Lower lobe of right lung (tissue), 2 donors: Measurements from ENCODE around the gene THOC1. TPM values are rescaled to one million over a fixed set of nuclear protein-coding genes. Genes with fewer than 3 reads are reported as not detected.

Source experiments
- ATAC-seq, 2 donors: fragments of 200-7000 bp; cut with Tn5 transposase; one replicate each; pipeline ENCODE4 v1.9.1; 2020 to 2022; ENCODE audit warnings: mild to moderate bottlenecking in 2 of 2, moderate library complexity in 2 of 2
- DNase-seq: peaks from one replicate; pipeline ENCODE4 v3.0.0-alpha.2; 2020
- H3K27ac ChIP-seq: fragments of 200-600 bp; one replicate; pipeline ENCODE4 v1.8.0; 2022
- H3K27me3 ChIP-seq: fragments of 200-600 bp; one replicate; pipeline ENCODE4 v1.8.0; 2022; ENCODE audit warnings: low read depth
- H3K36me3 ChIP-seq: fragments of 200-600 bp; one replicate; pipeline ENCODE4 v1.8.0; 2022; ENCODE audit warnings: mild to moderate bottlenecking
- H3K4me1 ChIP-seq: fragments of 200-600 bp; one replicate; pipeline ENCODE4 v1.8.0; 2022
- H3K4me3 ChIP-seq: fragments of 200-600 bp; one replicate; pipeline ENCODE4 v1.8.0; 2022; ENCODE audit warnings: mild to moderate bottlenecking
- H3K9me3 ChIP-seq: fragments of 200-600 bp; one replicate; pipeline ENCODE4 v1.8.0; 2022
- CTCF ChIP-seq: fragments of 200-600 bp; IDR thresholded peaks from one replicate; pipeline ENCODE4 v1.8.0; 2022; ENCODE audit warnings: antibody characterized with exemption, mild to moderate bottlenecking
- intact Hi-C: fragments of 100-400 bp; cut with DNase I; formaldehyde crosslinking; loops from one replicate; pipeline ENCODE4 v1.11.0; 2022
- total RNA-seq: library from RNA; stranded (reverse); fragmentation: NEBNext Ultra II Directional; extraction: Animal tissue kit (Norgen Biotek cat#: 25700); gene quantifications from one replicate; pipeline ENCODE4 v1.2.1, GENCODE V29; 2021
- donor health status: DM: no; HTN: yes; CAD: no; lungs with severe emphysema.

Gene THOC1
- total RNA-seq, 1 donor from 2014 or later: 31.1 TPM

- peaks cover 82% of the 10 kb centered on the region for H3K36me3 ChIP-seq
- no peak overlapping the region for H3K4me3 ChIP-seq
- H3K27me3 ChIP-seq: no peaks in the 10 kb centered on the region
- TF ChIP-seq CTCF: no peak
- H3K27ac ChIP-seq: no peak overlapping the region
- peaks cover 3% of the 10 kb centered on the region for H3K4me1 ChIP-seq
- intact Hi-C loops: no loop called here
- no peaks in the 10 kb centered on the region for H3K9me3 ChIP-seq
- DNase-seq: no peak
- ATAC-seq: no peak
These were observed 6.3 kb downstream of the THOC1 start for GRCh38 chr18:261398-262073.

GRCh38 chr18:260547-260946 is 7.3 kb downstream of the THOC1 start:
- H3K27ac ChIP-seq: no peak overlapping the region
- H3K36me3 ChIP-seq: peaks cover 92% of the 10 kb centered on the region
- no peak for DNase-seq
- no peak for TF ChIP-seq CTCF
- ATAC-seq: no peak
- no peaks in the 10 kb centered on the region for H3K27me3 ChIP-seq
- H3K4me1 ChIP-seq: no peaks in the 10 kb centered on the region
- no peaks in the 10 kb centered on the region for H3K9me3 ChIP-seq
- intact Hi-C loops: no loop called here
- no peak overlapping the region for H3K4me3 ChIP-seq

- H3K4me3 ChIP-seq: no peak overlapping the region
- H3K36me3 ChIP-seq: peaks cover 98% of the 10 kb centered on the region
- DNase-seq (no peak), ATAC-seq (no peak)
- no peaks in the 10 kb centered on the region for H3K27me3 ChIP-seq
- H3K9me3 ChIP-seq: no peaks in the 10 kb centered on the region
- H3K4me1 ChIP-seq: no peaks in the 10 kb centered on the region
- TF ChIP-seq CTCF: no peak
- H3K27ac ChIP-seq: no peak overlapping the region
- intact Hi-C loops: no loop called here
These were observed 12.7 kb downstream of the THOC1 start for GRCh38 chr18:255171-255570.

GRCh38 chr18:253121-253520 is 14.7 kb downstream of the THOC1 start:
- no peak overlapping the region for H3K4me3 ChIP-seq
- H3K9me3 ChIP-seq: no peaks in the 10 kb centered on the region
- no peak overlapping the region for H3K27ac ChIP-seq
- intact Hi-C loops: no loop called here
- no peaks in the 10 kb centered on the region for H3K27me3 ChIP-seq
- H3K4me1 ChIP-seq: no peaks in the 10 kb centered on the region
- TF ChIP-seq CTCF: no peak
- no peak for DNase-seq
- H3K36me3 ChIP-seq: peaks cover 98% of the 10 kb centered on the region
- ATAC-seq: no peak

- no peak for ATAC-seq
- no peak for DNase-seq
- Histone ChIP-seq H3K4me3 (no peak overlapping the region), H3K9me3 (no peaks in the 10 kb centered on the region), H3K4me1 (no peaks in the 10 kb centered on the region), H3K27me3 (no peaks in the 10 kb centered on the region), H3K27ac (no peak overlapping the region), H3K36me3 (peaks cover 98% of the 10 kb centered on the region)
- intact Hi-C loops: no loop called here
- no peak for TF ChIP-seq CTCF
These were observed 16.3 kb downstream of the THOC1 start for GRCh38 chr18:251572-251971.
